Vagina (tissue), 2 donors: ENCODE measurements around the gene ZNF407.

ENCODE experiments used
- POLR2AphosphoS5 ChIP-seq, 2 donors: sonication (generic); formaldehyde crosslinking; IDR thresholded peaks; one replicate each; pipeline ENCODE4 v1.9.0; 2017; ENCODE audit warnings: antibody characterized with exemption in 2 of 2, mild to moderate bottlenecking in 2 of 2, low read depth in 1 of 2; ENCODE audit not compliant: insufficient read depth in 1 of 2
- TF ChIP-seq, protein P1 (sequence below), 3 experiments: fragments of 450-650 bp in 2 of 3; fragments of 200-600 bp in 1 of 3; sonication (generic) in 1 of 3; IDR thresholded peaks; one replicate each; pipeline ENCODE4 v1.5.1; 2017 to 2019; ENCODE audit warnings: antibody characterized with exemption in 3 of 3, mild to moderate bottlenecking in 2 of 3, moderate library complexity in 2 of 3

DNA sequence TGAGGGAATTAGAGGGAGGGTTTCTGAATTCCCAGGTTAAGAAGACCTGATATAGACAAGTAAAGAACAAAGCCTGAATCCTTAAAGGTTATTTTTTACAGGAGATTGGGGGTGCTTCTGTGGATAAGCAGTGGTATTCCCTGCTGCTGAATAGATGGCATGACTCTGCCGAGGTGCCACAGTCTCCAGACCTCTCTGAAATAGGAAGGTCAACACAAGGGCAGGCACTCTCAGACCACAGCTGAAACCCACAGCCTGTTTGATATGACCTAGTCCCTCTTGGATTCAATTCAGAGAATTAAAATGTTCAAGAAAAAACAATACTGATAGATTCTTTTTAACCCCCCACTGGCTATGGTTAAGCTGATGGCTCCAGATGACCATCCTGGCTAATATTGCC is 351.9 kb downstream of the ZNF407 start:
- TF ChIP-seq, protein P1, sequence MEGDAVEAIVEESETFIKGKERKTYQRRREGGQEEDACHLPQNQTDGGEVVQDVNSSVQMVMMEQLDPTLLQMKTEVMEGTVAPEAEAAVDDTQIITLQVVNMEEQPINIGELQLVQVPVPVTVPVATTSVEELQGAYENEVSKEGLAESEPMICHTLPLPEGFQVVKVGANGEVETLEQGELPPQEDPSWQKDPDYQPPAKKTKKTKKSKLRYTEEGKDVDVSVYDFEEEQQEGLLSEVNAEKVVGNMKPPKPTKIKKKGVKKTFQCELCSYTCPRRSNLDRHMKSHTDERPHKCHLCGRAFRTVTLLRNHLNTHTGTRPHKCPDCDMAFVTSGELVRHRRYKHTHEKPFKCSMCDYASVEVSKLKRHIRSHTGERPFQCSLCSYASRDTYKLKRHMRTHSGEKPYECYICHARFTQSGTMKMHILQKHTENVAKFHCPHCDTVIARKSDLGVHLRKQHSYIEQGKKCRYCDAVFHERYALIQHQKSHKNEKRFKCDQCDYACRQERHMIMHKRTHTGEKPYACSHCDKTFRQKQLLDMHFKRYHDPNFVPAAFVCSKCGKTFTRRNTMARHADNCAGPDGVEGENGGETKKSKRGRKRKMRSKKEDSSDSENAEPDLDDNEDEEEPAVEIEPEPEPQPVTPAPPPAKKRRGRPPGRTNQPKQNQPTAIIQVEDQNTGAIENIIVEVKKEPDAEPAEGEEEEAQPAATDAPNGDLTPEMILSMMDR (IDR thresholded peaks at IDR 0.05) = no peak
- no peak for TF ChIP-seq POLR2AphosphoS5 (IDR thresholded peaks at IDR 0.05; ENCODE audit: insufficient read depth in 1 of 2, low read depth in 1 of 2)
